ENCODE results near the gene TMEM109. TPM values are rescaled to one million over a fixed set of nuclear protein-coding genes. Genes with fewer than 3 reads are reported as not detected.

The TMEM109 gene
- total RNA-seq, 4 donors from 2014 or later = 66.7 to 115 (median 89.0) TPM

GRCh38 chr11:60891103-60891741, 22.7 kb upstream of the TMEM109 start:
- Histone ChIP-seq H3K4me3 (no peak overlapping the region), H3K27ac (peak overlapping the region in 1 of 4 donors; percentile 28), H3K27me3 (no peaks in the 10 kb centered on the region), H3K9me3 (no peaks in the 10 kb centered on the region), H3K36me3 (peaks cover 3 to 74% (median 27%) of the 10 kb centered on the region in 3 donors), H3K4me1 (peaks cover 0 to 18% (median 0%) of the 10 kb centered on the region in 3 donors)
- TF ChIP-seq CTCF (IDR thresholded peaks at IDR 0.05) (no peak), POLR2A (IDR thresholded peaks at IDR 0.05) (no peak)
- no peak for DNase-seq
- intact Hi-C loops (cut with DNase I) = no loop called here
- WGBS, 2 donors = 83 to 84% methylated on average over 5 to 7 of the region's 7 CpGs

- H3K36me3 ChIP-seq = peaks cover 33 to 100% (median 63%) of the 10 kb centered on the region in 3 donors
- DNase-seq = no peak
- no peaks in the 10 kb centered on the region for H3K27me3 ChIP-seq
- no peak overlapping the region for H3K27ac ChIP-seq
- peaks cover 0 to 8% (median 0%) of the 10 kb centered on the region in 3 donors for H3K4me1 ChIP-seq
- no peak overlapping the region for H3K4me3 ChIP-seq
- TF ChIP-seq CTCF (IDR thresholded peaks at IDR 0.05) (no peak), POLR2A (IDR thresholded peaks at IDR 0.05) (no peak)
- intact Hi-C loops (cut with DNase I) = loop anchor here (5.0 kb wide), 1 partner anchor 58 kb away; no protein-coding TSS in a partner anchor
- WGBS, 2 donors = 70 to 82% methylated on average over 4 to 5 of the region's 5 CpGs
- H3K9me3 ChIP-seq = no peaks in the 10 kb centered on the region
These were observed 18.3 kb upstream of the TMEM109 start for GRCh38 chr11:60895687-60896086.

GRCh38 chr11:60897496-60897895, 16.5 kb upstream of the TMEM109 start:
- intact Hi-C loops (cut with DNase I) = loop anchor here (5.0 kb wide), 1 partner anchor 60 kb away; no protein-coding TSS in a partner anchor
- 72 to 79% methylated on average over 2 to 3 of the region's 4 CpGs for WGBS, 2 donors

GRCh38 chr11:60899046-60899936, 14.7 kb upstream of the TMEM109 start:
- Histone ChIP-seq H3K4me3 (no peak overlapping the region), H3K4me1 (peaks cover 0 to 12% (median 5%) of the 10 kb centered on the region in 3 donors), H3K36me3 (peaks cover 52 to 97% (median 70%) of the 10 kb centered on the region in 3 donors), H3K27ac (peak overlapping the region in 2 of 4 donors; percentile 4 to 23), H3K9me3 (no peaks in the 10 kb centered on the region), H3K27me3 (no peaks in the 10 kb centered on the region)
- WGBS, 2 donors = 29 to 61% methylated on average over 6 to 12 of the region's 12 CpGs
- intact Hi-C loops (cut with DNase I) = loop anchor here (5.0 kb wide), 1 partner anchor 62 kb away; no protein-coding TSS in a partner anchor
- DNase-seq = no peak
- TF ChIP-seq POLR2A (IDR thresholded peaks at IDR 0.05) (no peak), CTCF (IDR thresholded peaks at IDR 0.05) (peak; percentile 83 to 95 (median 88))

More at GRCh38 chr11:60897496-60897895, 16.5 kb upstream of the TMEM109 start:
- no peak overlapping the region for H3K27ac ChIP-seq
- H3K4me3 ChIP-seq = no peak overlapping the region
- H3K9me3 ChIP-seq = no peaks in the 10 kb centered on the region
- no peak for TF ChIP-seq POLR2A (IDR thresholded peaks at IDR 0.05)
- TF ChIP-seq CTCF (IDR thresholded peaks at IDR 0.05) = no peak
- no peak for DNase-seq
- peaks cover 50 to 100% (median 77%) of the 10 kb centered on the region in 3 donors for H3K36me3 ChIP-seq
- H3K27me3 ChIP-seq = no peaks in the 10 kb centered on the region
- H3K4me1 ChIP-seq = no peaks in the 10 kb centered on the region
